Stimulated activated CD8-positive, alpha-beta memory T cell treated with anti-CD3 and anti-CD28 coated beads, Interleukin-7, amount 100 ng/mL, for 4 hours (primary cell): ENCODE results near the gene ERH.
"Not testable (repeated sequence)": the region's sequence is repeated elsewhere in the genome, so short reads cannot be mapped to it uniquely, and the experiment has no call there.

Experiments used
- DNase-seq, 2 donors: peaks; one replicate each; pipeline ENCODE4 v3.0.0-alpha.2; 2020; ENCODE audit warnings: low read depth in 2 of 2

Gene ERH

DNA sequence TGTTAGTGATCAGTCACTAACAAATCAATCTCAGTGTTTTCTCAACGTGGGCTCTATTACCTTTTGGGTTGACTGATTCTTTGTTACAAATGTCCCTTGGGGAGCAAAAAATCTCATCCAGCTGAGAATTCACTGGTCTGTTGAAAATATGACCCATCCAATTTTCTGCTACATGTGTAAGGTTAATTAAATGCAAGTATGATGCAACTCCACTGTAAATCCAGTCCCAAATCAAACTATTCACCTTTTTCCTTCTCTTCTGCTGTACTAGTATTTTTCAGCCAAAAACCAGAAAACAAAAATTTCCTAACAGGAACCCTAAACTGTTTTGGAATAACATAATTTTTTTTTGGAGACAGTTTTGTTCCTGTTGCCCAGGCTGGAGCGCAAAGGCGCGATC lies 2.2 kb downstream of the ERH start:
- DNase-seq: no peak

DNA sequence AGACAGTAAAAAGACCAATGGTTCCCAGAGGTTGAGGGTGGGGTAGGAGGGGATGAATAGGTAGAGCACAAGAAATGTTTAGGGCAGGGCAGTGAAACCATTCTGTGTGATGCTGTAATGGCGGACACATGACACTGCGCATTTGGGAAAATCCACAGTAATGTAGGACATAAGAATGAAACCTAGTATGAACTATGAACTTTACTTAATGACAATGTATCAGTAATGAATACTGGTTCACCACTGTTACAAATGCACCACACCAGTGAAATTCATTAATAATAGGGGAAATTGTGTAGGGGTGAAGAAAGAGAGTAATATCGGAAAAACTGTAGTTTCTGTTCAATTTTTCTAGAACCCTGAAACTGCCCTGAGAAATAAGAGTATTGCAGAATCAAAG lies 5.6 kb downstream of the ERH start:
- no peak for DNase-seq

DNA sequence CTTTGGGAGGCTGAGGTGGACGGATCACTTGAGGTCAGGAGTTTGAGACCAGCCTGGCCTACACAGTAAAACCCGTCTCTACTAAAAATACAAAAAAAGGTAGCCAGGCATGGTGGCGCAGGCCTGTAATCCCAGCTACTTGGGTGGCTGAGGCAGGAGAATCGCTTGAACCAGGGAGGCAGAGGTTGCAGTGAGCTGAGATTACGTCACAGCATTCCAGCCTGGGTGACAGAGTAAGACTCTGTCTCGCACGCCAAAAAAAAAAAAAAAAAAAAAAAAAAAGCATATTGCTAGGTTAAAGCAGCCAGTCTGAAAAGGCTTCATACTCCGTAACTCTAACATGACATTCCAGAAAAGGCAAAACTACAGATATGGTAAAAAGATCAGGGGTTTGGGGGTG lies 6.7 kb downstream of the ERH start:
- not testable (repeated sequence) for DNase-seq

DNA sequence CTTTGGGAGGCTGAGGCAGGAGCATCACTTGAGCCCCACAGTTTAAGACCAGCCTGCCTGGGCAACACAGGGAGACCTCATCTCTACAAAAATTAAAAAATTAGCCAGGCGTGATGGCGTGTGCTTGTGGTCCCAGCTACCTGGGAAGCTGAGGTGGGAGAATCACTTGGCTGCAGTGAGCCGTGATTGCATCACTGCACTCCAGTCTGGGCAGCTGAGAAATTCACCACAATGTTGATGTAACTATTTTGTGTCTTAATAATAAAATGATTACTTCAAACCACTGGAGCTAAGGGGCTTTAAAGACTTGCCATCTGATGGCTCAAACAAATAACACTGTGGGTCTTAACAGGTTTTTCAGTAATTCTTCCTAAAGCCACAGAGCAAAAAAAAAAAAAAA lies 10.8 kb downstream of the ERH start:
- no peak for DNase-seq

DNA sequence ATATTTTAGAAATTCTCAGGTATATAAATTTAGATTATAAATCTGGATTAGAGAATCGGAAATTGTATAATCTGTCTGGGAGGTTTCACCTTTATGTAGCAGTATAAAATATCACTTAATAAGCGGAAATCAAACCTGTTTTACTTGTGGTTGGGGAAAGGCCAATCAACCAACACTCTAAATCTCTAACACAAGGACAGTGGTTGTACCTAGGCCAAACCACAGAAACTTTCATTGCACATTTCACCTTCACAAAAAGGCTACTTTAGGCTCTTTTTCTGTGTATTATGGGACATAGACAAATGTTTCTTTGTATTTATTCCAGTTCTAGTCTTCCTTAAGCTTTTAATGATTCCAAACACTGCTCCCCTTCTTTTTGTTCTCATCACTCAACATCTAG lies 19.8 kb downstream of the ERH start:
- no peak for DNase-seq

DNA sequence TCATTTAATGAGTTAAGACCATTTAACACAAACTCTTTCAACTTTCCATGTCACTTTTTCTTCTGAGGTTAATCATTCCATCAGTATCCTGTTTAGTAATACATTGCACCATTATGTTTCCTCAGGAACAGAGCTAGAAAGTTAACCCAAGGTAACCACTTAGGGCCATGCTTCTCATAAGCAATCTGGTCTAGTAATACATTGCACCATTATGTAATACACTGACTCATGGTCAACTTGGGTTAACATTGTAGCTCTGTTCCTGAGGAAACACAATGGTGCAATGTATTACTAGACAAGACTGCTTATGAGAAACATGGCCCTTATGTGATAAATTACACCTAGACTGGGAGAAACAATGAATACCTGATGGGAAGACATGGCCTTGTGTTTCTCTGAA lies 21.7 kb downstream of the ERH start:
- DNase-seq: no peak

DNA sequence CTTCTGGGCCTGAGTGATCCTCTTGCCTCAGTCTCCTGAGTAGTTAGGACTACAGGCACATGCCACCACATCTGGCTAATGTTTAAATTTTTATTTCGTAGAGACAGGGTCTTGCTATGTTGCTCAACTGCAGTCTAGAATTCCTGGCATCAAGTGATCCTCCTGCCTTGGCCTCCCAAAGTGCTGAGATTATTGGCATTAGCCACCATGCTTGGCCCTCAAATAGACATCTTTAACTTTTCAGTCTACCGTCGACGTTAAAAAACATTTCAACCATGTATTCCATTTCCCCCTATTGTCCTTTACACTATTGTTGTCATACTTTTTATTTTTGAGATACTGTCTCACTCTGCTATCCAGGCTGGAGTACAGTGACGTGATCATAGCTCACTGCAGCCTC lies 22.4 kb downstream of the ERH start:
- DNase-seq: no peak

DNA sequence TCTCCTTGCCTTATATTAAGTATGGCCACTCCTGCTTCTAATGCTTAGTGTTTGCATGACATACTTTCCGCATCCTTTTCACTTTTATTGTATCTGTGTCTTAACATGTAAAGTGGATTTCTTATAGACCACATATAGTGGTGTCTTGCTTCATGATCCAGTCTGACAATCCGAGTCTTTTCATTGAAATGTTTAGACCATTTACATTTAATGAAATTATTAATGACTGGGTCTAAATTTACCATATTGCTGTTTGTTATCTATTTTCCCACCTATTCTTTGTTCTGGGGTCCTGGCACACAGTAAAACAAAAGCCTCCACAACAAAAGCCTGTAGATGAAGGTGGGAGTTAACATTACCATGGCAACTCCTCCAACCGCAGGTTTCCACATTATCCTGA lies 22.9 kb downstream of the ERH start:
- no peak for DNase-seq

DNA sequence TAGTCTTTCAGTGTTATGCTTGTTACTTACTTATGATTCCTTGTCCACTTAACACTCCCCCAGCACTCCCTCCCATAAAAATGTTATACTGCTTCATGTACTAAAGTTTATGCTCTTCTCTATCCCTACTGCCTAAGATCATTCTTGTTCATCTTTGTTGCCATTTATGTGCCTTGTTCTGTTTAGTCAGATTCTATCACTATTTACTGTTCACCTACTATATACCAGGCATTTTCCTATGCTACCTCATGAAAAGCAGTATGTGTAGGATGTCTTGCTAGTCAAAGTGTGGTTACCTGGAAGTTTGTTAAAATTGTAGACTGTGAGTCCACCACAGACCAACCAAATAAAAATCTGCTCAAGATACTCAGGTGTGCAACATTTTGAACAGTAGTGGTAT lies 23.9 kb downstream of the ERH start:
- DNase-seq: no peak

DNA sequence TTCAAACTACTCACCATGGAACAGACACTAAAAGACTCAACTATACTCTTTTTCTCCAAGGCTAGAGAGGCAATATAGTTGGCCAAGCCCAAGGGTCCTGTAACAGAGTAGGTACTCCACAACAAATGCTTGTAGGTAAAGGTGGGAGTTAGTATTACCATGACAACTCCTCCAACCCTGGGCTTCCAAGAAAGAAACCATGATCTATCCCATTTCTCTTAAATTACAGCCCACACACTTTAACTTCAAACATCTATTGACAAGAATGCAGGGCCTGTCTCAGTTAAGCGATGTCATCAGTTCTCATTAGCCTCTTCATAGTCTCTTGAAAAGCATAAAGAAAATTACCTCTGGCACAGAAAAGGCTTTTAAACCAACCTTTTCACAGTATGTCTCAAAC lies 25.0 kb downstream of the ERH start:
- DNase-seq: no peak

DNA sequence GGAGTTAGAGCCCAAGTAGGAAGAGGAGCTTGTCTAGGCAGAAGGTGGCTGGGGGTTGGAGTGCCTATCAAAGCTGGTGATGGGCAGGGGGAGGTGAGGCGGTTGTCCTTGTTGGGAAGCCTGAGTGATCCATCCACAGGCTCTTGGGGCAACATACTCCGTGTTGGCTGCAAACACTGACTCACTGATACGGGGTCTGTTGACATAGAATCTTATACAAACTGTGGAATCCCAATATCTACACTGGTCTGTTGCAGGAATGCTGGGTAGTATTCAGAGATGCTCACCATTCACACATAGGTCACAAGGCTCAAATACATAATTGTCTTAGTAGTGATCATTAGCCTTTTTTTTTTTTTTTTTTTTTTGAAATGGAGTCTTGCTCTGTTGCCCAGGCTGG lies 26.0 kb downstream of the ERH start:
- DNase-seq: no peak

DNA sequence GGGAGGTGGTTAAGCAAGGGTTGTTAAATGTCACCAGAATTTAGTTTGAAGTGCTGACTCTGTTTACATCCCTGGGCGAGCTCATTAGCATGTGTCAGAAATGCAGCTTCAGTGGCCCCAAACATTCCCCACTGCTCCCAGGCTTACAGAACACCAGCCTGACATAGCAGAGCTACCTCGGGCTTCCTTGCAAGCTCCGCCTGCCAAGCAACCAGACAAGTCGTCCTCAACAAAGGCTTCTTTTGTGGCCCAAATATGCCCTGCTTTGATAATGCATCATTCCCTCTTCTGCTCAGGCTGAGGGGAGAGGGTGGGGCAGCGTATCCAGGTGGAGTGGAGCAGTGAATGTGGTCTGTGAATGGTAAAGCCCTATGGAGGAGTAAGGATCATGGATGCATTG lies 28.0 kb downstream of the ERH start:
- DNase-seq: no peak

DNA sequence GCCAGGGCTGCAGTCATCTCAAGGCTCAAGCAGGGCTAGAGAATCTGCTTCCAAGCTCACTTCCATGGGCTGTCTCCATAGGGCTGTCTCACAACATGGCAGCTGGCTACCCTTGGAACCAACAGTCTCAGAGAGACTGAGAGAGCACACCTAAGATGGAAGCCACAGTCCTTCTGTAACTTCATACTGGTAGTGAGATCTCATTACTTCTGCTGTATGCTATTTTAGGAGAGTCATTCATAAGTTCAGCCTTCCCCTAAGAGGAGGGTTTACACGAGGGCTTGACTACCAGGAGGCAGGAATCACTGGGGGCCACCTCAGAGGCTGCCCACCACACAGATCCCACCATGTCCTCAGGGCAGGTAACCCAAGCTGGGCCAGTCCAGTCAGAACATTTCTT lies 29.7 kb downstream of the ERH start:
- no peak for DNase-seq

DNA sequence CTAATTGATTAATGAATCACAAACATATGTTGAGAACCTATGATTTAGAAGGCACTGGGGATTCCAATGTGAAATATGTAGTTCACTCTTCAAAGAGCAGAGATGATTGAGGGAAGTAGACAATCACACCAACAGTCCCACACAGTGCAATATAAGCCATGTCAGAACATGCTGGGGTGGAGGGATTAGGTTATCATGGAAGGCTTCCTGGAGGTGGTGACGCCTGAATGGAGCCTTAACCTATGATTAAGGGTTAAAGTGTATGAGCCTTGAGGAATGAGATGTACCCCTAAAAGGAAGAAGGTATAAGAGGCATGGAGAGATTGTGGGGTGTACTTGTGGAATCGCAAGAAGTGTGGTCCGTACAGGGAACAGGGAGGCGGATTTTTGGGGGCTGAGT lies 31.3 kb downstream of the ERH start:
- DNase-seq: no peak

DNA sequence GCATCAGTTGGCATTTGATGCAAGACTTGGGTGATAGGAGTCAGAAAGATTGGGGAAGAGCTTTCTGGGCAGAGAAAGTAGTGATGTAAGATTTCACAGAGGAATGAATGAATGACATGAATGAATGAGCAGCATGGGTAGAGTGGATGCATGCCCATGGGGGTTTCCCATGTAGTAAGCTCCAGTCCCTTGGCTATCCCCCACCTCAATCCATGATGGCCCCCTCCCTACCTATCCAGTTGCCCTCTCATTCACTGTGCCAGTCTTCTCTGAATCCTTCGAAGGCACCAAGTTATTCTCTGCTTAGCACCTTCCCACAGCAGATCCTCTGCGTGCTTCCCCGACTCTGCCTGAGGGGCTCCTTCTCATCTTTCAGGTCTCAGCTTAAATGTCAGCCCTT lies 32.0 kb downstream of the ERH start:
- no peak for DNase-seq

DNA sequence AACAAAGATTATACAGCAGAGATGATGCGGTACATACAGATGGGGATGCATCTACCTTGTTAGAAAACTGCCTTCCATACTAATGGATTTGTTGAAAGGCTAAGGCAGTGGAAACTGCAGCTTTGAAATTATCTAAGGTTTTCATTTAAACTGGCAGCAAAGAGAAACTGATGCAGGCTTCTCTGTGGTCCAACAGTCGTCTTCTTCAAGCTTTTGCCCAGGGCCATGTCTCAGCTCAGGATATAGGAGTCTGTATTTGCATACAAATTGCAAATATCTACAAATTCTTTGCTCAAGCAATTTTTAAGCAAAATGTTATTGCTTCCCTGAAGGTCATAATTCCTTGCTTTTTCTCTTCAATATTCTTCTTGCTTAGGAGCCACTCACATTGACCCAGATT lies 33.7 kb downstream of the ERH start:
- no peak for DNase-seq

DNA sequence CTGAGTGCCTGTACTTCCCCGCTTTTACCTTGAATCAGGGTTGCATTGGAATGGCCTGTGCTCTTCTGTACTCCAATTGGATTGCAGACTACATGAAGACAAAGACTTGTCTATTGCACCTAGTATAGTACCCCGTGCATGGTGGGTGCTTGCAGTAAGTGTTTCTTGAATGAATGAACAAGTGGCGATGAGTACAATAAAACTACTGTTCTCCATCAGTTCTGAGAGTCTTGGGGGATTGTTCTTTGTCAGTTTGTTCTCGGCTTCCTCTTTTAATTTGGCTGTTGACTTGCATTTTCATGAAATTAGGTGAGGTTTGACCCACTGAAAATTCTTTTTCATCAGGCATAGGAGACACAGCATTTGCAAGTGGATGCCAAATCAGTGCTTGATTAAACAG lies 34.1 kb downstream of the ERH start:
- DNase-seq: no peak

DNA sequence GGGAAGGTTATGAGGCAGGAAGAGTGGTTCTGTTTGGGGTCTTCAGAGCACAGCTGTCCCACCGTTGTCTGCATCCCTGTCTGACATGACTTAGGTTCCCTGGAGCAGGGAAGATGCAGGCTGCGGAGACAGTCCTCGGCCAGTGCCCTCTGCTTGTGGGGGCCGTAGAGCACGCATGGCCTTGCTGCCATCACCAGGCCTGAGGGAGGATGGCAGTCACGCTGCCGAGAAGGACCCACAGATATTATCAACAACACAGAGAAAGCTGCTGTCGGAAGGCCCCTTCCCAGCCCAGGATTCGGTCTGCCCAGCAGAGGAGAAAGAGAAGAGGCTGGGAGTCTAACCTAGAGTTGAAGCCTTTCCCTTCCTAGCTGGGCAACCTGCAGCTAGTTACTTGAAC lies 35.0 kb downstream of the ERH start:
- DNase-seq: no peak

DNA sequence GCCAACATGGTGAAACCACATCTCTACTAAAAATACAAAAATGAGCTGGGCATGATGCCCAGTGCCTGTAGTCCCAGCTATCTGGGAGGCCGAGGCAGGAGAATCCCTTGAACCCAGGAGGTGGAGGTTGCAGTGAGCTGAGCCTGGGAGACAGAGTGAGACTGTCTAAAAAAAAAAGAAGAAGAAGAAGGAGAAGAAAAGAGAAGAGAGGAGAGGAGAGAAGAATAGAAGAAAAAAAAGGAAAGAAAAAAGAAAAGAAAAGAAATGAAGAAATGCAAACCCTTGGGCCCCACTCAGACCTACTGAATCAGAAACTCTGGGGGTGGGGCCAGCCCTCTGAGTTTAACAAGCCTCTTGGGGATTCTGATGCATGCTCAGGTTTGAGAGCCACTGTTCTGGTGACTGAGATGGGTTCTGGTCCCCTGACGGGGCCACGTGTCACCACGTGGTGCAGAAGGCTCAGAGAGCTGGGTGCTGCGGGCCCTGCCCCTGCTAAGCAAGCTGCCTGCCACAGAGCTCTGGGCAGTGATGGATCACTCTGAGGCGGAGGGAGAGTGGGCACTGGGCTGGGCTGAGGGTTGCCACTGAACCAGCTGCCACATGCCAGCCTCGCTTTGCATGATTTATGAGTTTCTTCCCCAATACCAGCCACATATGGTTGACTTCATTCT lies 37.5 kb downstream of the ERH start:
- DNase-seq: no peak

DNA sequence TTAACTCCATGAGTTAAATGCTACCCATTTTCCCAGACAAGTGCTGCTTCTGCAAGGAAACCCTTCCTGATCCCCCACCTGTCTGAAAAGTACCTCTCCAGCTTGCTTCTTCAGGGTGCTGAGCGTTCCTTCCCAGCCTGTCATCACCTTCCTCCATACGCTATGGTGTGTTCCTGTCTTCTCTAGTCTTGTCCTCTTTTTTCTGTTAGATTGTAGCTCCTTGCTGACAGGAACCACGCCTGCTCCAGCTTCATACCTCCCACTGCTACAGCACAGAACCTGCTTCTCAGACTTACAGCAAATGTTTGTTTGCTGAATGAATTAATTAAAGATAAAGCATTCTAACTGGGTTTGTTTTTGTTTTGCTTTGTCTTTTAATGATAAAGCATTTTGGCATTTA lies 39.1 kb downstream of the ERH start:
- no peak for DNase-seq

DNA sequence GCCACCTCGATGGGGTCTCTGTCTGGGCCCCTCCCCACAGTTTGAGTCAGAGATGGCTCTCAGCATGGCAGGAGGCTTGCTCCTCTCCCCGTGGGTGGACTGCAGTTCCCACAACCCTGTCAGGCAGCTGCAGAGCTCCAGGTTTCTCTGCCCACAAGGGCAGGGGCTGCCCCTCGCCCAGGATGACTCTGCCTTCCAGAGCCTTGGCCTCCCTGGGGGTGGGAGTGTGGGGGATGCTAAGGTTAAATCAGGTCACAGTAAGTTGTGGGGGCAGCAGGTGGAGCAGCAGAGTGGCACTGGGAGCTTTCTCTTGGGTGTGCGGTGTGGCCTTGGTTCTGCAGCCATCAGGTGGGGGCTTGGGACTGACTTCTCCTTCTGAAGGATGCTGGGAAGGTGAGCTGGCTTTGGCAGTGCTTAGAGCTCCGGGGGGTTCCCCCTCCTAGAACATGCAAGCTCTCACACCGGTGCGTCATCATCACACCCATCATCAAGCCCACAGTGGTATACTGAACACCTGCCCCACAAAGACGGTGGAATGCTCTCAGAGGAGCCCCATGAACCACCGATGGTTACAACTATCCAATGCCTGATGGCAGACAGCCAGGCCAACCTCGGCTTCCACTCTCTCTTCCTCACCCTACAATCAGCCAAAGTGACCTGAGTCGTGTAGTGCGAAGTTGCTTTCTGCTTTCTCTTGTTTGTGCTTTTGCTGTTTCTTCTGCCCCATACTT lies 39.7 kb downstream of the ERH start:
- DNase-seq: no peak

DNA sequence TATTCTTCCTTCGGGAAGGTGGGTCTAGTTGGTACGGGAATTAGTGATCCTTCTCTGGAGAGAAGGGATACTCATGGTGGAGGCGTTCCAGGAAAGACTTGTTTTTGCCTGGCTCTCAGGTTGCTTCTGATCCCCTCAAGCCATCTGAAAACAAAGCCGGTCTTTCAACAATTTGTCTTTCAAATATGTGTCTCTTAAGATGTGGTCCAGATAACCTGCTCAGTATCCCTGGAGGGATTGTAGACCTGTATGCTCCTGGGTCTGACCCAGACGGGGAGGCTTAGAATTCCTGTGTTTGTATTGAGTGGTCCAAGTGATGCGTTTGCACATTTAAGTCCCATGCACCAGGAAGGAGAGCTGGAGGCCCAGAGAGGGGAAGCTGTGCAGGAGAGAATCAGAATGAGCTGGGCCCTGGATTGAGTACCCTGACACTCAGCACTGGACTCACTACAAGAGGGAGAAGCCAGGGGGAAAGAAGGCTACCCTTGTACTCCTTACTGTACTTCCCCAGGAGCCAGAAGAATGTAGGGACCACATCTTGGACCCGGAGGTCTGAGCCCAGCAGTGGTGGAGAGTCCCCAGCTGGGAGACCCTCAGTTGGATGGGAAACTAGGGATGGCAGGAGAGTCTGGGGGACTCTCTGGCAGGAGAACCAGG lies 40.4 kb downstream of the ERH start:
- DNase-seq: no peak

DNA sequence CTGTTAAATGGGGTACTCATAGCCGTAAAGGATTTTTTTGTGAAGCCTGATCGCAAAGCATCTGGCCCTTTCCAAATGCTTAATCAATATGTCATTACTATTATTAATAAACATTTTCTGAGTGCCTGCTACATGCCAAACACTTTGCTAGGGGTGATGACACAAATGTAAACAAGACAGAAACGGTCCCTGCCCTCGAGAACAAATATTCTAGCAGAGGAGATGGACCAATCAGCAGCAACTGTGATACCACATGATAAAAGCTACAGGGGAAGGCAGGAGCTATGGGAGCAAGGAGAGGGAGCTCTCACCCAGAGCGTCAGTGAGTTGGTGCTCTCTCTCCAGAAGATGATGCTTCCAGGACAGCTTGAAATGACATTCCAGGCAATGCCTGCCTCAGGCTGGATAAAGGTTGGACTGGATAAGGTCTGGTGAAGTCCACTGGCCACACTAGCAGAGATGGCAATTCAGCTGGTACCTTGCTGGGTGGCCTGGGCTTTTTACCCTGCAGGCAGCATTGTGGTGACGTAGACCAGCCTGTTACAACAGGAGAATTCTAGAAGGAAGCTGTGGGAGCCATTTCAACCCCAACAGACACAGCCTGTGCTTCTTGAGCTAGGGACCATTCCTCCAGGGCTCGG lies 41.1 kb downstream of the ERH start:
- DNase-seq: no peak
